ENCODE results near the gene FARP1.

Gene FARP1

DNA sequence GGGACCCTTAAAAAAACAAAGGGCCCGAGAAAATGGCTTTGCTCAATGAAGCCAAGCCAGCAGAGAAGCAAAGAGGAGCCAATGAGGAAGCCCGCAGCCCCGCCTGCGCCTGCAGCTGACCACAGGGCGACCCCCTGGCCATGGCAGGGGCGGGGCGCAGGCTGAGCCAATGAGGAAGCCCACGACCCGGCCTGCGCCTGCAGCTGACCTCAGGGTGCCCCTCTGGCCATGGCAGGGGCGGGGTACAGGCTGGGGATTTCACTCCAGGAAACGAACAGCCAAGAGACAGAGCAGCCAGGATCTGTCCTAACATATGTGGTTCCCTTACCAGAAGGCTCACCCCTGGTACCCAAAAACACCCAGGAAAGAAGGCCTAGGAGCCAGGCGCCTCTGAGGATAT, 332.6 kb downstream of the FARP1 start:
- DNase-seq, result no peak

DNA sequence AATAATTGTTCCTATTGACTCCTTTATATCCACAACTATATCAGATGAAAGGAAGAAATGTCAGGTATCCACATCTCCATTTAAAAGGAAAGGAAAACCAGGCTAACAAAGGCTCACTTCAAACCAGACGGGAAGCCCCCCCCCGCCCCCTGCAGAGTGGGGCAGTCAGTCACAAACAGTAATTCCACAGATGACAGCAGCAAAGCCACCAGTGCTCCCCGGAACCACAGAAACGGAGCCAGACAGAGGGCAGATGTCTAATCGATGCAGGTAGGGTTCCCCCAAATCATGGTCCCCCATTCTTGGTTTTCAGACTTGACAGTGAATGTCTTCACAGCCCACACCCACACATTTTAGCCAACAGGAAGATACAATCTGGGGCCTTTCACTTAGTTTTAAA, 333.2 kb downstream of the FARP1 start:
- no peak for DNase-seq

- DNase-seq, result peak; percentile 65
These were observed 333.7 kb downstream of the FARP1 start for GRCh38 chr13:98476538-98476966.

GRCh38 chr13:98478189-98479129, 335.6 kb downstream of the FARP1 start:
- DNase-seq, result no peak

- DNase-seq, result no peak
These were observed 336.7 kb downstream of the FARP1 start for GRCh38 chr13:98479496-98480003.

DNA sequence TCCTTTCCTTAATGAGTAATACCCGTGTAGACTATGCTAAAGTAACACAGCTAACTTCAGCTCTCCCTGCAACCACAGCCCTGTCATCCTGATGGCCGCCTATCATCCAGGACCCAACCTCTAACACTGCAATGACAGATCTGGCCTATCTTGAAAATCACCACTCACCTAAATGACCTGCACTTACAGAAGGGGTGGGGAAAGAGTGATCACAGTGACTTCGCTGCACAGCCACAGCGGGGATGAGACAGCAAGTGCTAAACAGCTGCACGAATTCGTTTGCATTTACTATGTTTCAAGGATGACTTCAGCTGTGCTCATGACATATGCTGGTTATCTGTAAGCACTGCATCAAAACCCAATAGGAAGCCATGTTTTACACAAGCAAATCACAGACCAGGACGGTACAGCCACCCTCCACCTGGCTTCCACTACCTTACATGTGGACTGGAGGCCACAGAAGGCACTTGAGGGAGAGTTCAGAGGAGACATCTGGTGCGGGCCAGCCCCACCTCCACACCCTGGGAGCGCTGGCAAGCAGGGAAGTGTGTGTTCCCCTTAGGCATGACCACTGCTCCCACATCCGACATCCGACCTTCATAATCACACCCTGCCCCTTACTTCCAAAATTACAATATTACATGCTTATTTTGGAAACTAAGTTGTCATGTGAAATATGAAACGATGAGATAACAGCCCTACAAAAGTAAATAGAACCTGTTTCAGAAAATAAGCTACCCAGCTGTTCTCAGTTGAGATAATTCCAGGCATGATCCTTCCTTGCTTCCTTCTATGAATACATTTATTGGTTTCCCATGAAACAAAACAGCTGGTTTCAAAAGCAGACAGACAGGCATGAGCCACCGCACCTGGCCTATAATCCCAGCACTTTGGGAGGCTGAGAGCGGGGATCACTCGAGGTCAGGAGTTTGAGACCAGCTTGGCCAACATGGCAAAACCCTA, 338.3 kb downstream of the FARP1 start:
- DNase-seq, result no peak

- no peak for DNase-seq
These were observed 339.9 kb downstream of the FARP1 start for GRCh38 chr13:98482476-98483444.

DNA sequence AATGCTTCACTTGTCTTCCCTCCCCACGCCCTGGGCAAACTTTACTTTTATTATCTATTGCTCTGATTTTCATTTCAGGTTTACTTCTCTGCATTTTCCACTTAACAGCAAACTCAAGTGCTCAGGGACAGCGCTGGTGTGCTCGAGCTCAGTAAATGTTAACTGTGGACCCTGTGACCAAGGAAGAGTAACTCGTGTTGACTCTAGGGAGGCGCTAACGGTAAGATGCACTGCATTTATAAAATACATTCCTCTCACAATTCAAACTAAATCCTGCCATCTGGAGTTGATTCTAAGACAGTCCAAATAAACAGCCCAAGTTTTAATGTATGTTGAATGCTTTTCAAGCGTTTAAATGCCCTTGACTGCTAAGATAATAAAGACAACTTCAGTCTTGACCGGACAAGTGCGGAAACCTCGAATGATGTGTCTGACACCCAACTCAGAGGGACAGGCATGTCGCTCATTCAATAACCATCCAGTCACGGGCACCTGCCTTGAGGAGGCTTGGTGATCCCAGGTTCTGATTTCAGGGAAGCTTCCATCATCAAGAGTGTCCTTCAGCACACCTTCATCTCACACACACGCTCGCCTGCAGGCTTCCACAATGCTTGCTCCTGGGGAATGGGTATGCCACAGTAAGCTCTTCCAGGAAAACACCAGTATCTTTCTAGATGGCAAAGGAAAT, 340.9 kb downstream of the FARP1 start:
- DNase-seq, result no peak

DNA sequence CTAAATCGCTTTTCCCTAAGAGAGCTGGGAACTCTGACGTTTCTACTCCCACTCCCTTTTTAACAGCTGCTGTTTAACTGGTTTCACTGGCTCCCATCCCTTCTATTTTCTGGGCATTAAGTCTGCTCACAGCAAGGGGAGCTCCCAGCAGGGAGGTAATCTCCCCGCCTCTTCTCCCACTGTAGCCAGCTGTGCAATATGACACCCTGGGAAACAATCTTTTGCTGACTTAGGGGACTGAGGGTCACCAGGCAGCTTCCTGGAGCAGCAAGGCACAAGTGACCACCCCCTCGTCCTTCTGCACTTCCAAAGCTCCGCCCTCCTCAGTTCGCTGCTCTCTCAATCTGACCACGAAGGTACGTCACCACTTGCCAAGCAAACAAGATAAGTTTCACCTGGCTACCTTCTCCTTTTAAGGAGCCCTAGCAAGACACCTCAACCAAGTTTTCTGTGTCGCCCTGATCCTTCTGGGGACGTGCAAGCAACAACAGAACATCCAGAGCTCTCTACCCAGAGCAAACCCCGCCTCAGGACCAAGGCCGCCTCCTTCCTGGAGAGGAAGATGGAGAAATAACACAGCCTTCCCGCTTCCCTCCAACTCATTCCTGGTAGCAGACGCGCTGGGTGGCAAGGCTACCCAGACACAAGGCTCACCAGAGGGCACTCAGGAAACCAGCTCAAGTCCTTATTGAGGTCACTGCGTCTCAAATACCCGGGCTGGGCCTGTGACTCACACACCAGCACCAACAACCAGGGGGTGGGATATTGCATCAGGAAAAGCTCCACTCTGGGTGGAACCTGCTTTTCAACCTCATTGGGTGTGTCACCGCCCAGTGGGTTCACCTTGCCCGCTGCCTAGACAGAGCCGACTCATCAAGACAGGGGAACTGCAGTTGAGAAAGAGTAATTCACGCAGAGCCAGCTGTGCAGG, 341.7 kb downstream of the FARP1 start:
- DNase-seq, result peak; percentile 23

DNA sequence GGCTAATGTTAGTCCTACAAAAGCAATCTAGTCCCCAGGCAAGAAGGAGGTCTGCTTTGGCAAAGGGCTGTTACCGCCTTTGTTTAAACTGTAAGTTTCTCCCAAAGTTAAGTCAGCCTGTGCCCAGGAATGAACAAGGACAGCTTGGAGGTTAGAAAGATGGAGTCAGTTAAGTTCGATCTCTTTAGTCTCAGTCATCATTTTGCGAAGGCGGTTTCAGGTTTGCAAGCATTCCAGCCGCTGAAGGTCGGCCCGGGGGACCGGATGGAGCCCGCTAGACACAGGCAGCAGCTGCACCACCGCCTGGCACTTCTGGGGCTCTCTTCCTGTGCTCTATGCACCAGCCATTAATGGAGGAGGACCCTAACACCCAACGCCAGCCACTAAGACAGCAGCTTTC, 342.7 kb downstream of the FARP1 start:
- no peak for DNase-seq

- DNase-seq, result no peak
These were observed 343.5 kb downstream of the FARP1 start for GRCh38 chr13:98486412-98486811.

DNA sequence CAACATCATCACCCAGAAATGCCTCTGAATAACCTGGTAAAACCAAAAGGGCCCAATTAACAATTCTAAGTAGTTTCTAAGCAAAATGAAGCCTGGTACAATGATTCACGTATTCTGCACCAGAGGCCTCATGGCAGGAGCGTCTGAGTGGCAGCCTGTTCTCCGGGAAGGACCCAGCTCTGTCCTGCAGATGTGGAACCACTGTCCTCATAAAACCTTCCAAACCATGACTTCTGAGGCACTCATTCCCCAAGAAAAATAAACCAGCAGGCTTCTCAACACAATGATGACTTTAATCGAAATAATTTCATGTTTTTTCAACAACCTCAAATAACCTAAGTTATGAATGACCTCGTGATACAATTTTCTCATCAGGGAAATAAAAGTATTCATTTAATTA, 344.1 kb downstream of the FARP1 start:
- no peak for DNase-seq

- peak; percentile 72 for DNase-seq
These were observed 344.6 kb downstream of the FARP1 start for GRCh38 chr13:98487522-98487921.

DNA sequence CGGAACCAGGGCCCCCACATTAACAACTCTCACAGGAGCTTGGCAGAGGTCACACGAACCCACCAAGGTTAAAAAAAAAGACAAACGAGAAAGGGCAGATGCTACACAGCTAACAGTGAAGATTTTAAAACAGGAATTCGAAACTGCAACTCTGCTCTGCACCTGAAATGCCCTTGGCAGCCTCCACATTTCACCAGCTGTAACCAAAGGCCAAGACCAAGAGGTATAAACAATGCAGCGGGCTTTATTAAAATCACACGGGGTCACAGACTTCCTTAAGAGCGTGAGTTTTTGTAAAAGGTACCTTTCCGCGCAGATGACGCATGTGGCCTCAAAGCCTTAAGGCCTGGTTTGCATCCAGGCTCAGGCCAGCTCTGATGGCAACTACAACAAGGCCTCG, 345.8 kb downstream of the FARP1 start:
- DNase-seq, result peak; percentile 86

DNA sequence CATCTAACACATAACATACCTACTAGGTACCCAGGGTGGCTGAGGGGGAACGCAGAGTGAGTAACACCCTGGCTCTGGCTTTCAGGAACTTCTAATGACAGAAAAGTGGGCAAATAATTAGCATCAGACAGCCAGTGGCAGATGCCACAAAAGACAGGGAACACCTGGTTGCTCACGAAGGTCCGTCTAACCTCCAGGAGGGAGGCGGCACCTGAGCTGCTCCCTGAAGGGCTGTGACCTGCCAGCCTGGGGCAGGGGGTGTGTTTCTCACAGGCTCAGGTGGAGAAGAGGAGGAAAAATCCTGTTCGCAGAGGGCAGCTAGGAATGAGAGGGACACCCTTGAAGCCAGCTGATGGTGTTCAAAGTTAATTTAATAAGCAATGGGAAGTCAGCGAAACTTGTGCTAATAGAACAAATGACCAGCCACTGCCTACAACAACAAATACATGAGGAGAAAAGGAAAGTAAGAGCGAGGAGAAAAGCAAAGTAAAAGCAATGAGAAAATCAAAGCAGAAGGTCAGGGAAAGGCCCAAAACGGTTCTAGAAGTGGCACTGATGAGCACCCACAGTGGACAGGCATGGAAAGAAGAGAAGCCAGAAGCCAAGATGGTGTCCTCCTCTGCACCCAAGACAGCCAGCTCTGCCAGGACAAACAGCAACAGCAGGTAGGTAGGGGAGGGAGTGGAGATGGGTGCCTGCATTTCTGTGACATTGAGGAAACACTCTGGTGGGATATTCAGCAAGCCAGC, 346.7 kb downstream of the FARP1 start:
- peak; percentile 61 for DNase-seq

DNA sequence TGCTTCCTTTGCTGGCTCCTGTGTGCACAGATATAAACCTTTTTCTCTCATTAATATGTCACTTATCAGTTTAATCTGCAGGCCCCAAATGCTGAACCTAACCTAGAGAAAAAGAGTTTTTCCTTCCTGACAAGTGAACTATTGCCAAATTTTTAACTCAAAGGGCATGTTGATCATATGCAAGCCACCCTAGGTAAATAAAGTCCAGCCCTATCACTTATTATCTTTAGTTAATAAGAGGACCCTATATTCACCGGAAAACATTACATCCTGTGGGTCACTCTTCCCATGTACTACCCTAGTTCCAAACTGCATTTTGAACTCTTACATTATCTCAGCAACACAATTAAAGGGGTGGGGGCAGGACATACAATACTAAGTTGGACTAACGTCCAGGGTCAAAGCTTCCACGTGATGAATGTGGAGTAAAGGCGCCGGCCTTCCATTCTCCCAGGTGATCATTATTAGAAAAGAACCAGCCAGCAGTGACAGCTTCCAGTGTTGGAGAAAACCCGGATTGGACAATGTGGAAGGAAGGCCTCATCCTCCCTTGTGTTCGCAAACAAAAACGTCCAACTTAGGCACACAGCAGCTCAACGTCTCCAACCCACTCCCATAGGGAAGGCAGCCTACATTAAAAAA, 347.4 kb downstream of the FARP1 start:
- DNase-seq, result no peak

DNA sequence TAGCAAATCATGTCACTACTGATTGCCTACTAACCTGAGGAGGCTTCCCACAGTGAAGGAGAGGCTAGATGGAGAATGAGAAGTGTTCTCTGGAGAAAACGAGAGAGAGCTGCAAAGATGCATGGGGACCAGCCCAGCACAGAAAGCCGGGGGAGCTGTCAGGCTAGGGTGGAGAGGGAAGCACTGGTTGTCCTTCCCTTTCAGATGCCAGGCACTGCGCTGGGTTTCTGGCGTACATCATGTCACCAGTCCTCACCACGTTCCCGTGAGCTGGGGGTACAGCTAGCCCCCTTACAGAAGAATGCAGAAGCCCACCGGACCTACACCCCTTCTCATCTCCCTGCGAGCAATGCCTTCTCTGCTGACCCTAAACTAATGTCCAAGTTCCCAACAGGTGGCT, 348.0 kb downstream of the FARP1 start:
- no peak for DNase-seq

DNA sequence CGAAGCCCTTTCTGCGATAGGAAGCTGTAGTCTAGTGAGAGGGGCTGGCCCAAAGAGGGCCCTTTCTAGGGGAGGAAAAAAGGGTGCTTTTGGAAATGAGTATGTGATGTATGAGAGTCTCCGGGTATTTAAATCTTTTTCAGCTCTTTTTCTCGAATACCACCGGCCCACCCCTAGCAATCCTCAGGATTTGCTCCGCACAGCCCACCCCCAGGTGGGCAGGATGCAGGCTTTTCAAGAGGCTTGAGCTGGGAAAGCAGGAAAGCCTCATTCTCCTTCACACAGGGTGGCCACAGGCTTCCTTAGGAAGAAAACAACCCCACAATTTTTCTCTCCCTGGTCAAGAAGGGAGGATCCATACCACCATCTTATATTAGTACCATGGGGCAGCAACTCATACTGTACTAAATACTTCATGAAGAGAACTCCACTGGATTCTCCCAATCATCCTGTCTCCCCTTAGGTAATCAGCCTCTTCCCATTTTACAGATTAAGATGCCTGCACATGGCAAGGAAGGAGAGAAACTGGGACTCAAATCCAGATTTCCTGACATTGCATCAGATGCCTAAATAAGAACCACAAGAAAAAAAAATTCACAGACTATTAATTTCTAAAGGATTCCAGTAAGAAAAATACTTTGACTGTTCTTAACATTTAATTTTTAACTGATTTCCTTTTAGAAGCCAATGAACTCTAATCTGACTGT, 349.6 kb downstream of the FARP1 start:
- no peak for DNase-seq
